Measurements from ENCODE around the gene SRBD1.
"Not testable (repeated sequence)": the region's sequence is repeated elsewhere in the genome, so short reads cannot be mapped to it uniquely, and the experiment has no call there.

The SRBD1 gene

DNA sequence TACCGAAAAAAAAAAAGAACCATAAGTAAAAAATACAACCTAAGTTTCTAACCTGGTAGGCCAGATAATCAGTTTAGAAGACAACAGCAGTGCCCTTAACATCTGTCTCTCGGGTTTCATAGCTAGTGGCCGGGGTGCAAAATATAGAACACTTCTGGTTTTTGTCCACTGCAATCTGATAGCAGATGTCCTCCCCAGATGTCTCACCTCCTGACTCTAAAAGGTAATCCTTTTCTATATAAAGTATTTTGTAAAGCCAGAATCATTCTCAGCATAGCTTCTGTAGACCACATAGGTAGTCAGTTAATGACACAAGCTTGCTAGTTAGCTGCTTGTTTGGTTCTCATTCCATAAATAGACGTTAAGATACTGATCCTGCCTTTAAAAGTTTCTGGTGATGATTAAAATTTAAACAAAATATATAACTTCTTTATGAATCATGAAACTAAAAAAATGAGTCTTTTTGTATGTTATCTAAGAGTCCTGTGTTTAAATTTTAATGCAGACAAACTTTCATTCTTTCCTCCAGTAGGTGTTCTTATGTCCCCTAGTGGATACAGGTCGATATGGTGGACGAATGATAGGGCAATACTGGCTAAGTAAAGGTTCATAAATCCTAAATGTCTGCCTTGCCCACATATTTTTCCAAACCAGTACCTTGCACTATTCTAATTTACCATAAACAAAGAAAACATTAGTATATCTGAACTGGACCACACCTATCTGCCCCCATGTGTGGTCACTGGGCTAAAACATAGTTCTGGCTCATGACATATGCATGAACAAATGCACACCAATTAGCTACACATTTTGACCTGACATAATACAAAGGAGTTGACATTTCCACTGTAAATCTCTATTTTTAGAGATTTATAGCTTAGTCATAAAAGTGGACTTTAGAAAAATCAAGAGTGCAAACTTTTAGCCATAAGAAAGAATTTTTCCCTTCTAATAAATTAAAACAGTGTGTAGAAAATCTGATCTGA lies 171.0 kb downstream of the SRBD1 start:
- peak; percentile 5 for DNase-seq (ENCODE audit: extremely low spot score, insufficient read length, low read depth)
- FAIRE-seq: peak; percentile 72

DNA sequence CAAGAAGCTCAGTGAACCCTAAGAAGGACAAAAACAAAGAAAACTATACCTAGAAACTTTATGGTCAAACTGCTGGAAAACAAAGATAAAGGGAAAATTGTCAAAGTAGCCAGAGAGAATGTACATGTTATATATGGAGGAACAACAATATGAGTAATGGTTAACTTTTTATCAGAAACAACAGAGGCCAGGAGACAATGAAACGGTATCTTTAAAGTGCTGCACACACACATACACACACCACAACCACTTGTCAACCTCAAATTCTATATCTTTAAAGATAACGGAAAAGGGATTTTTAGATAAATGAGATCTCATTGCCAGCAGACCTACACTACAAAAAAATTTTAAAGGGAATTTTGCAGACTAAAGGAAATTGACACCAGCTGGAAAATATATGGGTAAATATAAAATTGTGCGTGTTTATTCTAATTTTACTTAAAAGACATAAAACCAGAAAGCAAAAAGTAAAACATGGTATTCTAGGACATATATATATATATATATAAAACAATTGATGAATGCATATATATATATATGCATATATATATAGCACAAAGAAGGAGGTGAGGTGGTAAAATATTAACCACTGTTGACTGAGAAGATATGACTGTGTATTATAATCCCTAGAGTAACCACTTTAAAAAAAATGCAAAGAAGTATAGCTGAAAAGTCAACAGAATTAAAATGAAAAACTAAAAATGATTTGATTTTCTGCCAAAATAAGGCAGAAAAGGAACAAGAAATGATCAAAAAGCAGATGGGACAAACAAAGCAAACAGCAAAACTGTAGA lies 172.0 kb downstream of the SRBD1 start:
- DNase-seq (ENCODE audit: extremely low spot score, insufficient read length, low read depth): no peak
- FAIRE-seq: no peak

DNA sequence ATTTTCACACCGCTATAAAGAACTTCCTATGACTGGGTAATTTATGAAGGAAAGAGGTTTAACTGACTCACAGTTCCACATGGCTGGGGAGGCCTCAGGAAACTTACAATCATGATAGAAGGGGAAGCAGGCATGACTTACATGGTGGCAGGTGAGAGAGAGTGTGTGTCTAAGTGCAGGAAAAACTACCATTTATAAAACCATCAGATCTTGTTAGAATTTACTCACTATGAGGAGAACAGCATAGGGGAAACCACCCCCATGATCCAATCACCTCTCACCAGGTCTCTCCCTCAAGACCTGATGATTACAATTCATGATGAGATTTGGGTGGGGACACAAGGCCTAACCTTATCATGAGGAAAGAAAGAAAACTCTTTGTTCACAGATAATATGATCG lies 174.6 kb downstream of the SRBD1 start:
- DNase-seq (ENCODE audit: extremely low spot score, insufficient read length, low read depth): no peak
- FAIRE-seq: no peak

DNA sequence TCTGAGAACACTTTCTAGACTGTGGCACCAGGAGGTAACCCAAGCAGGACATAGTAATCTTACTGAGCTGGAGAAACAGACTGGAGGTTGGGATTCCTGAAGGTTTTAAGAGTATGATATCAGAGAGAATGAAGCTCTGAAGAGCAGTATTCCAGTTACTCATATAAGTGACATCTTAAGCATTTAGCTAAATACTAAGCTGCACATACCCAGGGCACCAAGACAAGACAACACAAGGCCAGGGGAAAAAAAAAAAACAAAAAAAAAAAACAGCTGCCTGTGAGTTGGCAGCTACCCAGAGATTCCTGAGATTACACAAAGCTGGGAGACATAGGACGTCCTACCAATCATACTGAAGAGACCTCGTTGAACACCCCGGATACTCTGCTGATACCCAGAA lies 175.8 kb downstream of the SRBD1 start:
- FAIRE-seq (no peak), DNase-seq (ENCODE audit: extremely low spot score, insufficient read length, low read depth) (no peak)

DNA sequence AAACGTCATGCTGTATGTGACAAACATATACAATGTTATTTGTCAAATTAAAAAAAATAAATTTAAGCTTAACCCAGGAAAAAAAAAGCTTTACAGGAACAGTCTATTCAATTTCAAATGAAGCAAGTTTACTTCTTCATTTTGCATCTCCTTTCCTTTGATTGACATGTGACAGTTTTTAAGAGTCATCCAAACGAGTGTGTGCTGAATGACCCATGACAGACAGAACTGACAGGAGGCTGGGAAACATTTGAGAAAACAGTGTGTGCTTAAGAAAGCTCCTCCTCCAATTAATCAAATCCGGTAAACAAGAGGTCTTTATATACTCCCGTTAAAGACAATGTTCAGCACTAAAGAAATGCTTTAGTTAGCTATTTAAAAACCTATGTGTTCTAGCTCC lies 177.7 kb downstream of the SRBD1 start:
- DNase-seq (ENCODE audit: extremely low spot score, insufficient read length, low read depth) (no peak), FAIRE-seq (no peak)

DNA sequence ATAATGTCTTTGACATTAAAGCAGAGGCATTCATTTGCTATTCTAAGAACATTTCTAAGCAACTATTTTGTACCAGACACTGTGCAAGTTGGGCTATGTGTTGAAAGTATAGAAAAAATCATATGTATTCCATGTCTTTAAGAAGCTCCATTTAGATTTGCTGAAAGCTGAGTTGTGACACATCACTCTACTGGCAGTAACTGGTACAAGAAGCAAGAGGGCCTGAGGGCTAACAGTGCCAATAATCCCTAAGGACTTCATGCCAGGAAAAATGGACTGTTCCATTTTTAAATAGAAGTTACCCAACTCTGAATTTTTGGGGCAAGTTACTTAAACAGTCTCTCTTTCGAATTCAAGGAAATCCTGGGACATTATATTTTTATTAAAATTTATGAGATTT lies 178.7 kb downstream of the SRBD1 start:
- DNase-seq (ENCODE audit: extremely low spot score, insufficient read length, low read depth) (no peak), FAIRE-seq (no peak)

DNA sequence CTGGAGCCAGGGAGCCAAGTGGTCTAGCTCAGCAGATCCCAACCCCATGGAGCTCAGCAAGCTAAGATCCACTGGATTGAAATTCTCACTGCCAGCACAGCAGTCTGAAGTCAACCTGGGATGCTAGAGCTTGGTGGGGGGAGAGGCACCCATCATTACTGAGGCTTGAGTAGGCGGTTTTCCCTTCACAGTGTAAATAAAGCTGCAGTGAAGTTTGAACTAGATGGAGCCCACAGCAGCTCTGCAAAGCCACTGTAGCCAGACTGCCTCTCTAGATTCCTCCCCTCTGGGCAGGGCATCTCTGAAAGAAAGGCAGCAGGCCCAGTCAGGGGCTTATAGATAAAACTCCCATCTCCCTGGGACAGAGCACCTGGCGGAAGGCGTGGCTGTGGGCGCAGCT lies 185.0 kb downstream of the SRBD1 start:
- not testable (repeated sequence) for FAIRE-seq; DNase-seq (ENCODE audit: extremely low spot score, insufficient read length, low read depth)

DNA sequence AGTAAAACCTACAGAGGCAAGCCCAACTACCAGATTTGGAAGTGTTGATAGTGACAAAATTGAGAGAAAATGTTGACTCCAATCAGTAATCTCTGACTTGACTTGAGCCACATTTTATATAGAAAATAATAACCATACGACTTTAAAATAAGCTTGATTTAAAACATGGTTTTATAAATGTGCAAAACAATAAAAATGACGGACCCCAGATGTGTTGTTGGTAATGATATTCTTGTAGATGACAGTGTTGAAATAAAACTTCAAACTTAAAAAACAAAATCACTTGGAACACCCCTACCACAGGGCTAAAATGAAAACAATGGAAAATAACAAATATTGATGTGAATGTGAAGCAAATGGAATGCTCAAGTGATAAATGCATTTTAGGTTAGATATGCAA lies 188.1 kb downstream of the SRBD1 start:
- no peak for FAIRE-seq
- no peak for DNase-seq (ENCODE audit: extremely low spot score, insufficient read length, low read depth)

DNA sequence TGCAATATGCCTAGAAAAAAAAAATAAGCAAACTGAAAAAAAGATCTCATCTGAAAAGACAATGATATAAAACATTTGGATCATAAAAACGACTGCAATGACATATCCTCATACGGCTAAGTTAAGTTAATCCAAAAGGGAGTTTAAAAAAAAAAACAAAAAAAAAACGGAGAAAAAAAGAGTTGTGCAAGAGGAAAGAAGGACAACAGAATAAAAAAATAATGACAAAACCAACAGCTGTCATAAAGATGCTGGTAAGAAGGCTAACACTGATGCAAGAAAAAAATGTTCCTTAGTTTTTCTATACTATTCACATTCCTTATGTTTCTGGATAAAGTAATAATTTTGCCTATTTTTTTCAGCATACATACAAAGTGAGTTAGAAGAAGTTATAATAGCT lies 192.5 kb downstream of the SRBD1 start:
- no peak for FAIRE-seq
- no peak for DNase-seq (ENCODE audit: extremely low spot score, insufficient read length, low read depth)

DNA sequence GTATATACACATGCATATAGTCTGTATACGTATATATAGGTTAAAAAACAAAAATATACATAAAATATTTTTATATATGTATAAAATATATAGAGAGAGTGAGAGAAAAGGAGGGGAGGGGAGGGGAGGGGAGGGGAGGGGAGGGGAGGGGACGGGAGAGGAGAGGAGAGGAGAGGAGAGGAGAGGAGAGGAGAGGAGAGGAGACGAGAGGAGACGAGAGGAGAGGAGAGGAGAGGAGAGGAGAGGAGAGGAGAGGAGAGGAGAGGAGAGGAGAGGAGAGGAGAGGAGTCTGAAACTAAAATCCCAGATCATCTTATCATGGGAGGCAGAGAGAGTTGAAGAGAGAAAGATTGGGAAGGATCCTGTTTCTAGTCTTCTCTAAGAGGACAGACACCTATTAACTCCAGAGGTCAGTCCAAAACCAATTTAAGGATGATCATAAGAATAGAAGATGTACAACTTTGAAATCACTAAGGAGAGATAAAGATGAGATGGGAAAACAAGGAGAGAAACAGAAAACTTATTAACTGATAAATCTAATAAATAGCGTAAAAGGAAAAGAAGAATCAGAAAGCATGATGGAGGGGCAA lies 195.4 kb downstream of the SRBD1 start:
- FAIRE-seq (no peak), DNase-seq (ENCODE audit: extremely low spot score, insufficient read length, low read depth) (no peak)

DNA sequence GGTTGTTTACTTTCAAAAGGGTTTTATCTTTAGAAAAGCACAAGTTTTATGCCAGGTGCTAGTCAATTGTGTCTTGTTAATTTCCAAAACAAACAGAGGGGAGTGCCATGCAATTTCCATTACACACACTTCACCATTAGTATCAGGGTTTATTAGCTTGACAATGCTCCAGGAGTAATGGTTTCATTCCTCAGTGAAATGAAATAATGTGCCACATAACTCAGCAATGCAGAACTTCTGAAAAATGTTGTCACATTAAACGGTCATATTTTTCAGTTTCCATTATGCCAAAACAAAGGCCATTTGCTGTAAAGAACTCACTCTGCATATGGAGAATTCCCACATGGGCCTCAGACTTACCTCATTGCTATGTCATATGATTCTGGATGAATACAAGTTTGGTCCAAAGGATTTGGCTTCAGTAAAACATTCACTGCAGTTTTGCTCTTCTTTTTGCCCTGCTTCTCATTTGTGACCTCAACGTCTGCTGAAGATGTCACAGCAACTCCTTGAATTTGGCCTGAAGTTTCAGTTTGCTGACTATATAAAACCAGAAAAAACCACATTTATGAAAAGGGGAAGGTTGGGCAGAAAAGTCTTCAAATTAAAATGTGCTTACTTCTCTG lies 198.2 kb downstream of the SRBD1 start:
- no peak for DNase-seq (ENCODE audit: extremely low spot score, insufficient read length, low read depth)
- no peak for FAIRE-seq

DNA sequence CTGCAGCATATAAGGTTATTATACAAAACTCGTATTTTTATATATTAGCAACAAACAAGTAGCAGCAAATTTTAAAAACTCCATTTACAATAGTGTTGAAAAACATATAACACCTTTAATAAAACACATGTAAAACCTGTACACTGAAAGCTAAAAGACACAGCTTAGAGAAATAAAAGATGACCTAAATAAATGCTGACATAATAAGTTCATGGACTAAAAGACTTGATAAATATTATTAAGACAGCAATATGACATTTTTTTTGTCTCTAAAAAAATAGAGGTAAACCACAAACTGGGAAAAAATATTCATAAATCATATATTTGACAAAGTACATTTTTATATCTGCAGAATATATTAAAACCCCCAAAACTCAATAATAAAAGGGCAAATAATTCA lies 201.4 kb downstream of the SRBD1 start:
- FAIRE-seq (no peak), DNase-seq (ENCODE audit: extremely low spot score, insufficient read length, low read depth) (no peak)

DNA sequence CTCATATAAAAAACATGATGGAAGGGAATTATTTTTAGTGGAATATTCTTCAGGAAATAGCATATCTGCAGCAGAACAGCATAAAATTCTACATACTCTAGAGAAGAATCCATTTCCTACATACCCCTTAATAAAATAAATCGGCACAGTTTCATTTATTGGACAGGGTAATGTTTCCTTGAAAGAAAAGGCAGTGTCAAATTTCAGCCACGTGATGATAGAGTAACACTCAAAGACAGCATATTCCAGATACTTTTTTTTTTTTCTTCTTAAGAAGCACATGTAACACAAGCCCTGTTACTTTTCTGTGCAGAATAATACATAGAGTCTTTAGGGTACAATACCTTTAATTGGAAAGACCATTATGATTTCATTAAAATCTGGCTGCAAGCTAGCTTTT lies 204.4 kb downstream of the SRBD1 start:
- FAIRE-seq (no peak), DNase-seq (ENCODE audit: extremely low spot score, insufficient read length, low read depth) (no peak)

DNA sequence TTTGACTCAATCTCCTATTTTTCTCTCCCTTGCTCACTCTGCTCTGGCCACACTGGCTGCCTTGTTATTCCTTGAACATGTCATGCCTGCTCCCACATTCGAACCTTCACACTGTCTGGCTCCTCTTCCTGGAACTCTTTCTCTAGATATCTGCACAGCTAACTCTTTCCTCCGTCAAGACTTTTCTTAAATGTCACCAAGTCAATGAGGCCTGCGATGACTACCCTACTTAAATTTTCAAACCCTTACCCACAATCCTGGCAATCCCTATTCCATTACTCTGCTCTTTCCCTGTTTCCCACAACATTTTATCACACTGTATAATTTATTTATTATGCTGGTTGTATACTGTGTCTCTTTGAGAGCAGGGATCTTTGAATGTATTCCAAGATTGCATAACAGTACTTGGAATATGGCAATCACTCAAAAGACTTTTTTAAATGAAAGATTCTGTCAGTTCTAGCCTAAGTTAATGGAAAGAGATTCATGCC lies 206.2 kb downstream of the SRBD1 start:
- no peak for FAIRE-seq
- no peak for DNase-seq (ENCODE audit: extremely low spot score, insufficient read length, low read depth)

DNA sequence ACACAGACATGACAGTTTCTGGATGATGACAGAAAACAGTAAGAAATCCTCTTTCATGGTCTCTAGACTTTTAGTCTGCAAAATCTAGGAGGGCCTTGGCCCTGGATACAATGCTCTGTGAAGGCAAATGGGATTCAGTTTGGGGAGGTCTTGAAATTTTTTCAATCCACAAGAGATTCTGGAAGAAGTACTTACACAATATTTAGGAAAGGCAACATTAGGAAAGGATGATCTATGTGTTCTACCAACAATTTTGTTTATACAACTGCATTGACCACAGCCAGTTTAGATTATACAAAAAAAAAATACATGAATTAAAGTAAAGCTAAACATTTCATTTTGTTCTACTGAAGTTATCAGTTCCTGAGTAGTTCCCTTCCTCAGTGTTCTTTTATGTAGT lies 208.0 kb downstream of the SRBD1 start:
- FAIRE-seq: no peak

DNA sequence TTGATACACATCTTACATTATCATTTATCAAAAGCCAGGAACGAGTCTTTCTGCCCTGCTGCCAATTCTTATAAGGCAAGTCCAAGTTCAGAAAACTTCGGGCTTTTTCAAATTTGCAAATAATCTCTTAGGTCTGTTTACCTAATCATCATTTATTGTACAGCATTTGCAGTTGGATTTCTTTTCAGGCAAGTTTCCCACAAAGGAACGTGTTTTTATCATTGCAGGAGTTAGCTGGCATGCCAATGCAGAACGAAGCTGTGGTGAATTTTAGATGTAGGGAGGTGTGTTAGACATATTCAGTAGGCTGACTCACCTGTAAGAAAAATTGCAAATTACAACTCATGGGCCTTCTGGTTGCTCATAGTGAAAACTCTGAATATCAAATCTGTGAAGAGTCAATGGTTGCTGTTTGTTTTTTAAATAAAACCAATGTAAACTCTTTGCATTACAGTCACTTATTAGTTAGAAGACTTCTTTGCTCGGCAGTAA lies 209.6 kb downstream of the SRBD1 start:
- FAIRE-seq: no peak

More for the DNA sequence above, 208.0 kb downstream of the SRBD1 start:
- DNase-seq (ENCODE audit: extremely low spot score, insufficient read length, low read depth): no peak

DNA sequence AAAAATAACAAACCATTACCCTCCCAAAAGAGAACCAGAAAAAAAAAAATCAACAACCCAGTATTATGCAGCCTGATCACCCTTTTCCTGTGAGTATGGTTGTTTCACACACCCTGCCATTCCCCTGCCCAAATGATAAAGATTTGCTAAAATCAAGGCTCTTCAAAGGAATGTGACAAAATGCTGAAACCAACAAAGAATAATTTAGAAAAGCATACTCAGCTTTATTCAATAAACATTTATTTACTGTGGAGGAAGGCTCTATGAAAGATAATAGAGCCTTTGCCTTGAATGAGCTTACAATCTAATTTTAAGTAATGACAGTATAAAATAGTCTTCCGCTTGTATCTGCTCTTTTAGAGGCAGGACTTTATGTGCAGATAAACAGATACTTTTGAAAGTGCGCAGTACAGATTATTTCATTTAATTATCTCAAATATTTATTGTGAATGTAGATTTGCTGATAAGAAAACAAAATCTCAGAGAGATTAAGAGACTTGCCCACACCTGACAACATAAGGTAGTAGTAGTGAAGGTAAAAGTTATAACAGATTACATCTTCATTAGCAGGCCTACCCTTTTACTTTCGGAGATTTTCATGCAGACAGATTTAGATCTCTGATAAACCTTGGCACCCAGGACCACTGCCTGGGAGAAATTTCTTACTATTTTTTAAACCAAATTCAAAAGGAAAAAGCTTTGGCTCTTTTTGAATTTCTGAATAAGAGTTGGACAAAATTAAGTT lies 211.9 kb downstream of the SRBD1 start:
- FAIRE-seq (no peak), DNase-seq (ENCODE audit: extremely low spot score, insufficient read length, low read depth) (no peak)

More for the DNA sequence above, 209.6 kb downstream of the SRBD1 start:
- DNase-seq (ENCODE audit: extremely low spot score, insufficient read length, low read depth): no peak

DNA sequence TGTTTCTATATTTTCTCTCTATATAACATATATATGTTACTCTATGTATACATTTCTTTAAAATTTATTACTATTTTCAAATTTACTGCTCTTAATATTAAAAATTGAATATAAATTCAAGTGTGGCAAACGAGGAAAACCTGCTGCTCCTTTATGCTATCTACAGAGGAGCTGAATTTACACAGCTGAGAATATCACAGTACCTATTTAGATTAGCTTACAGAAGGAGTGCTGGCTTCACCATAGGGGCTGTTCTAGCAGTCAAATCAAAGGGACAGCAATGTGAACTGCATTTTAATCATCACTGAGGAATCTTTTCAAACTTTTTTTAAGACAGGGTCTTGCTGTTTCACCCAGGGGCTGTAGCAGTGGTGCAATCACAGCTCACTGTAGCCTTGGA lies 213.8 kb downstream of the SRBD1 start:
- no peak for DNase-seq (ENCODE audit: extremely low spot score, insufficient read length, low read depth)
- no peak for FAIRE-seq

DNA sequence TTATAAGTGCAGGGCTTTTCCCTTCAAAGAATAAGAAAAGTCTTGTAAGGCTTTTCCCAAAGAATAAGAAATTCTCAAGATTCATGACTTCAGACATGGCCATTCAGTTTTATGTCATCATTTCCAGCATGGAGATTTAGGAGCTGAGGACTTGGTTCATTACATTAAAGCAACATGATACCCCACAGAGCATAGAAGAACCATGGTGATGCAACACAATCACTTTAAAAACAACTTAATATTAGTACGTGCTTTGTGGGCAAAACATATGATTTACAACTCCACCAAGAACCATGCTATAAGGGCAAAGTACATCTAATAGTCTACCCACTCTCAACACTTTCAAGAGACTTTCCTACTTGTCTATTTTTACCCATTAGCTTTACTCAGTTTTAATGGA lies 214.4 kb downstream of the SRBD1 start:
- DNase-seq (ENCODE audit: extremely low spot score, insufficient read length, low read depth): no peak
- no peak for FAIRE-seq

All from GM18507 (cell line).